Kidney (tissue), 14 donors: ENCODE results near the gene MROH2A. TPM values are rescaled to one million over a fixed set of nuclear protein-coding genes. Genes with fewer than 3 reads are reported as not detected.
A peak's percentile ranks its signal among the peaks of the same experiment; 100 is the strongest.

ENCODE experiments used
- DNase-seq, 5 donors: peaks; one replicate each; pipeline ENCODE4 v3.0.0-alpha.2; 2013 to 2020
- FAIRE-seq: peaks from 2 replicates; lab custom pipeline; 2012; peaks lifted over from hg19 to GRCh38; lab: Jason Lieb, UNC
- H3K27ac ChIP-seq, 2 donors: one replicate each; pipeline ENCODE4 v1.7.0; 2013; ENCODE audit warnings: low read depth in 2 of 2, low read length in 2 of 2, inconsistent platforms in 1 of 2
- H3K27me3 ChIP-seq: one replicate; pipeline ENCODE4 v1.7.1; 2013; ENCODE audit warnings: low read length, inconsistent platforms; ENCODE audit not compliant: control insufficient read depth, insufficient read depth
- H3K36me3 ChIP-seq, 3 donors: one replicate each; pipeline versions ENCODE4 v1.7.0 to v1.7.1; 2013; ENCODE audit warnings: low read length in 3 of 3, control low read depth in 1 of 3, inconsistent platforms in 1 of 3; ENCODE audit not compliant: insufficient read depth in 3 of 3, control insufficient read depth in 2 of 3
- H3K4me1 ChIP-seq, 3 donors: one replicate each; pipeline versions ENCODE4 v1.7.0 to v1.7.1; 2013; ENCODE audit warnings: low read length in 3 of 3, inconsistent platforms in 1 of 3, low read depth in 1 of 3; ENCODE audit not compliant: control insufficient read depth in 2 of 3, insufficient read depth in 2 of 3
- H3K4me3 ChIP-seq, 3 donors: one replicate each; pipeline versions ENCODE4 v1.7.0 to v1.8.1; 2013; ENCODE audit warnings: low read length in 3 of 3, control low read depth in 1 of 3, inconsistent platforms in 1 of 3
- H3K9ac ChIP-seq, 3 donors: one replicate each; pipeline versions ENCODE4 v1.7.0 to v1.7.1; 2013; ENCODE audit warnings: low read length in 3 of 3, control low read depth in 1 of 3, inconsistent platforms in 1 of 3
- H3K9me3 ChIP-seq, 3 donors: one replicate each; pipeline versions ENCODE4 v1.7.0 to v1.7.1; 2013; ENCODE audit warnings: low read length in 3 of 3, control low read depth in 1 of 3, inconsistent platforms in 1 of 3; ENCODE audit not compliant: control insufficient read depth in 2 of 3, insufficient read depth in 1 of 3
- intact Hi-C: fragments of 100-400 bp; cut with DNase I; formaldehyde crosslinking; loops from one replicate; pipeline ENCODE4 v1.11.1; 2022
- polyA plus RNA-seq: library from polyadenylated mRNA; stranded (reverse); fragments of 350-450 nt; fragmentation: Illumina TruSeq; extraction: RNeasy Lipid Tissue Mini Kit (QIAGEN cat#74804); gene quantifications from one replicate; pipeline ENCODE4 v1.2.3, GENCODE V29; 2014; ENCODE audit warnings: low read depth, low replicate concordance; ENCODE audit not compliant: insufficient read depth
- total RNA-seq: library from RNA; stranded (reverse); fragmentation: NEBNext Ultra II Directional; extraction: Animal tissue kit (Norgen Biotek cat#: 25700); gene quantifications from one replicate; pipeline ENCODE4 v1.2.1, GENCODE V29; 2021
- TF ChIP-seq, protein P1 (sequence below): IDR thresholded peaks from 3 replicates; pipeline ENCODE4 v1.5.1; 2012; ENCODE audit warnings: mild to moderate bottlenecking, moderate library complexity, borderline replicate concordance; ENCODE audit not compliant: insufficient read depth; ENCODE audit errors: extremely low read depth
- donor health status: control.
- donor health status: control.
- donor health status: control.
- donor health status: control.
- donor health status: control.
- donor health status: DM: yes; HTN: yes; CAD: no.
- donor health status: Normal renal cell carcinoma (clear cell type).

MROH2A gene
- total and polyA plus RNA-seq, 2 donors from 2014 or later = 1.8 TPM; not detected in 1

DNA sequence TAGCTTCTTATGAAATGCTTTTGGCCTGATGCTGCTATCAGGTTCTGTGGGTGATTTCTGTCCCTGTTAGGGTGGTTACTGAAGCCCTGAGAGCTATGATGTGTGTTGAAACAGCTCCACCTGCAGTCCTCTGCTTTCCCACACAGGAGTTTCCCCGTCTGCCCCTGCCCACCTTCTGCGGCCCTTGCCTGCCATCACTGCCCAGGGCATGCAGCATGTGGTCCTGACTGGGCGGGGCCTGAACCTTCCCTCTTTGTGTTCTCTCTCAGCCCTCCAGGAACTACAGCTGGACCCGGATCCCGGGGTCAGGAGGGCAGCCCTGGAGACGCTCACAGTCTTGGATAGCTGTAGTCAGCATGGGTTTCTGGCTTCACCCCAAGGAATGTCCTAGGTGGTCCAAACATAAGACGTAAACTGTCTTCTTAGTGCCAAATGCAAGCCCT is 54.8 kb downstream of the MROH2A start:
- Histone ChIP-seq H3K4me1 (no peaks in the 10 kb centered on the region), H3K36me3 (no peaks in the 10 kb centered on the region), H3K4me3 (no peak overlapping the region), H3K27ac (no peak overlapping the region), H3K9me3 (no peaks in the 10 kb centered on the region), H3K27me3 (no peaks in the 10 kb centered on the region), H3K9ac (no peak overlapping the region)
- FAIRE-seq (no peak), DNase-seq (peak; percentile 51 to 61 (median 55))
- intact Hi-C loops = no loop called here
- TF ChIP-seq, protein P1, sequence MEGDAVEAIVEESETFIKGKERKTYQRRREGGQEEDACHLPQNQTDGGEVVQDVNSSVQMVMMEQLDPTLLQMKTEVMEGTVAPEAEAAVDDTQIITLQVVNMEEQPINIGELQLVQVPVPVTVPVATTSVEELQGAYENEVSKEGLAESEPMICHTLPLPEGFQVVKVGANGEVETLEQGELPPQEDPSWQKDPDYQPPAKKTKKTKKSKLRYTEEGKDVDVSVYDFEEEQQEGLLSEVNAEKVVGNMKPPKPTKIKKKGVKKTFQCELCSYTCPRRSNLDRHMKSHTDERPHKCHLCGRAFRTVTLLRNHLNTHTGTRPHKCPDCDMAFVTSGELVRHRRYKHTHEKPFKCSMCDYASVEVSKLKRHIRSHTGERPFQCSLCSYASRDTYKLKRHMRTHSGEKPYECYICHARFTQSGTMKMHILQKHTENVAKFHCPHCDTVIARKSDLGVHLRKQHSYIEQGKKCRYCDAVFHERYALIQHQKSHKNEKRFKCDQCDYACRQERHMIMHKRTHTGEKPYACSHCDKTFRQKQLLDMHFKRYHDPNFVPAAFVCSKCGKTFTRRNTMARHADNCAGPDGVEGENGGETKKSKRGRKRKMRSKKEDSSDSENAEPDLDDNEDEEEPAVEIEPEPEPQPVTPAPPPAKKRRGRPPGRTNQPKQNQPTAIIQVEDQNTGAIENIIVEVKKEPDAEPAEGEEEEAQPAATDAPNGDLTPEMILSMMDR = peak; percentile 25

DNA sequence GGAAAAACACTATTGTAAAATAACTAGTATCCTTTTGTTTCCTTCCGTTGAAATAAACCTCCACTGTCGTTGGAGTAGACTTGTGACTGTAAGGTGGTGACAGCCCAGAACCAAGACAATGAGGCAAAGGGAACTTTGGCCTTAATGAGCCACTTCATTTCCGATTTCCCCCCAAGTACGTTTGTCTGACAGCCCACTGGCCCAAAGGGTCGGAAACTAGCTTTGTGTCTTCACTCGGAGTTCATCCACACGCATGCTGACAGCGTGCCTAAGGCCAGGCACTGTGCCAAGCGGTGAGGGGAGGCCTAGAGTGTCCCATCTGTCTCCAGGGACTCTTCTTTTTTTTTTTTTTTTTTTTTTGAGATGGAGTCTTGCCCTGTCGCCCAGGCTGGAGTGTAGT is 55.2 kb downstream of the MROH2A start:
- TF ChIP-seq, protein P1 = no peak
- H3K9me3 ChIP-seq = no peaks in the 10 kb centered on the region
- no peak overlapping the region for H3K4me3 ChIP-seq
- DNase-seq (peak in 1 of 5 donors; percentile 31), FAIRE-seq (no peak)
- intact Hi-C loops = no loop called here
- no peaks in the 10 kb centered on the region for H3K36me3 ChIP-seq
- no peak overlapping the region for H3K9ac ChIP-seq
- no peak overlapping the region for H3K27ac ChIP-seq
- no peaks in the 10 kb centered on the region for H3K27me3 ChIP-seq
- no peaks in the 10 kb centered on the region for H3K4me1 ChIP-seq

DNA sequence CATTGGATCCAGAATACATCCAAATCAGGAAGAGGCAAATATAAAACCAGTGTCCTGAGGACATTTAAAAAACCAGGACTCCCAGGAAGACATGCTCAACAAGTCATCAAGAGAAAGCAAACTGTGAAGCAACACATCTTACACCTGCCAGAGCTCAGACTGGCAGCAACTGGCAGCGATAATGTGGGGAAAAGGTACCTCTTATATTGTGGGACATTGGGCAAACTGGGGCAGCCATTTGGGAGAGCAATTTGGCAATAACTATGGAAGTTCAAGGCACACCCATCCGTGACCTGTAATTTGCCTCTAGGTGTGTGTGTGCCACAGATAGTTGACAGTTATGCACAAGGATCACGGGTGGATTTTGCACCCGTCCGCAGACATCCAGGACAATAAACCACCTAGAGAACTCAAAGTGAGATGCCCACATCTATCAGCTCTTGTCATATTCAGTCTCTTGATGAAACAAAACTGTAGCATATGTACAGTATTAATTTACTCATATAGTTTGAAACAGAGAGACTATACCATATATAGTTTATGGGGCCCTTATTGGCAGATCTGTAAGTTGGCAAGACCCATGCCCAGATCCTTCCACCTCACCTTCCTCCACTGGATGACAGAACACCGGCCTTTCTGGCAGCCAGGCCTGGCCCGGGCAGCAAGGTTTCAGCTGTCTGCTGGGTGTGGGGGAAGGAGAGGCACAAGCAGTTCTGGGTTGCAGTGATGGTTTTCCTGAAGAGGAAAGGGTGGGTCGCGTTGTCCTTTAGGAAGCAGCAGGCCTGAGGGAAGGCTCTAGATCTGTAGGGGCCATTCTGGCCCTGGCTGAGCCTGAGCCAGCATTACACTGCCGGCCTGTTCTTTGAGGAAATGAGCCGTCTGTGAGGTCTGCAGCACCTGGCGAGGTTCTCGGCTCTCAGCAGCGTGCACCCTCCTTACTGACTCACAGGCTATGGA is 57.4 kb downstream of the MROH2A start:
- Histone ChIP-seq H3K36me3 (no peaks in the 10 kb centered on the region), H3K4me1 (no peaks in the 10 kb centered on the region), H3K9me3 (no peaks in the 10 kb centered on the region), H3K27ac (no peak overlapping the region), H3K4me3 (no peak overlapping the region), H3K27me3 (no peaks in the 10 kb centered on the region), H3K9ac (no peak overlapping the region)
- DNase-seq (peak in 1 of 5 donors; percentile 16), FAIRE-seq (no peak)
- TF ChIP-seq, protein P1 = no peak
- intact Hi-C loops = no loop called here
